Measurements from ENCODE around the gene BSN.

DNA sequence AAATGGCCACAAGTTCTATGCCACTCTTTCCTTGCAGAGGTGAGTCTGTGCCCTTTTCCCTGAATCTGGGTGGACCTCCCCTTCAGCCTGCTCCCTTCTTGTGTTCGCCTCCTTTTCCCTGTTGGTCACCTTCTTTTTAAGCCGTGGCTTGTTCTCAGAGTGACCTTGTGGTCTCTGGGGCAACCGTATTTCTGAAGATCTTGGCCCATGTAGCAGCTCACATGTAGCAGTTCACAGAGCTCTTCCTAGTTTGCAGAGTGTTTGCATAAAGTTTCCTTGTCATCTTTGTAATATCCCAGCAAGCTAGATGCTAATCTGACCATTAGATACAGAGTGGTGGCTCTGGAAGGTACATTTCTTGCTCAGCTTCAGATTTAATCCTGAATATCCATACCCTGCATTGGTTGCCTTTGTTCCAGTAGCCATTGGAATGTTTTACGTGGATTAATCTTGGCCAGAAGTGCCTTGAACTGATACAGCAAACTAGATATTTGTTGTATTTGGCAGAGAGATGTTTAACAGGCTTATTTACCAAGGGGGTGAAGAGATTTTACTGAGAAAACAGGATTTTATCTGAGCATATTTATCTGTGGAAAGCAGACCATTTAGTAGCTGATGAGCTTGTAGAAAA, 40.7 kb upstream of the BSN start:
- TF ChIP-seq, protein P1, sequence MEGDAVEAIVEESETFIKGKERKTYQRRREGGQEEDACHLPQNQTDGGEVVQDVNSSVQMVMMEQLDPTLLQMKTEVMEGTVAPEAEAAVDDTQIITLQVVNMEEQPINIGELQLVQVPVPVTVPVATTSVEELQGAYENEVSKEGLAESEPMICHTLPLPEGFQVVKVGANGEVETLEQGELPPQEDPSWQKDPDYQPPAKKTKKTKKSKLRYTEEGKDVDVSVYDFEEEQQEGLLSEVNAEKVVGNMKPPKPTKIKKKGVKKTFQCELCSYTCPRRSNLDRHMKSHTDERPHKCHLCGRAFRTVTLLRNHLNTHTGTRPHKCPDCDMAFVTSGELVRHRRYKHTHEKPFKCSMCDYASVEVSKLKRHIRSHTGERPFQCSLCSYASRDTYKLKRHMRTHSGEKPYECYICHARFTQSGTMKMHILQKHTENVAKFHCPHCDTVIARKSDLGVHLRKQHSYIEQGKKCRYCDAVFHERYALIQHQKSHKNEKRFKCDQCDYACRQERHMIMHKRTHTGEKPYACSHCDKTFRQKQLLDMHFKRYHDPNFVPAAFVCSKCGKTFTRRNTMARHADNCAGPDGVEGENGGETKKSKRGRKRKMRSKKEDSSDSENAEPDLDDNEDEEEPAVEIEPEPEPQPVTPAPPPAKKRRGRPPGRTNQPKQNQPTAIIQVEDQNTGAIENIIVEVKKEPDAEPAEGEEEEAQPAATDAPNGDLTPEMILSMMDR (IDR thresholded peaks at IDR 0.05) = no peak
- TF ChIP-seq POLR2A (IDR thresholded peaks at IDR 0.05) = no peak
